BE2C (cell line): ENCODE results near the gene PCDHA7.

Source experiments
- DNase-seq: peaks from one replicate; pipeline ENCODE4 v3.0.0-alpha.2; 2020
- H3K27me3 ChIP-seq: fragments of 250-450 bp; sonication (Bioruptor Pico); 2 replicates; pipeline ENCODE4 v1.5.1; 2020; ENCODE audit warnings: mild to moderate bottlenecking
- H3K36me3 ChIP-seq: fragments of 250-450 bp; sonication (Bioruptor Pico); 2 replicates; pipeline ENCODE4 v1.5.1; 2020; ENCODE audit warnings: mild to moderate bottlenecking
- H3K4me1 ChIP-seq: fragments of 250-450 bp; sonication (Bioruptor Pico); 2 replicates; pipeline ENCODE4 v1.5.1; 2020
- H3K4me3 ChIP-seq: 2 replicates; pipeline ENCODE4 v1.5.1; 2011; ENCODE audit warnings: low read depth, low read length
- H3K9me3 ChIP-seq: fragments of 250-450 bp; sonication (Bioruptor Pico); 2 replicates; pipeline ENCODE4 v1.5.1; 2020
- TF ChIP-seq, protein P1 (sequence below): IDR thresholded peaks from 2 replicates; pipeline ENCODE4 v1.5.1; 2012; ENCODE audit warnings: mild to moderate bottlenecking, low read depth, low read length

Gene PCDHA7

DNA sequence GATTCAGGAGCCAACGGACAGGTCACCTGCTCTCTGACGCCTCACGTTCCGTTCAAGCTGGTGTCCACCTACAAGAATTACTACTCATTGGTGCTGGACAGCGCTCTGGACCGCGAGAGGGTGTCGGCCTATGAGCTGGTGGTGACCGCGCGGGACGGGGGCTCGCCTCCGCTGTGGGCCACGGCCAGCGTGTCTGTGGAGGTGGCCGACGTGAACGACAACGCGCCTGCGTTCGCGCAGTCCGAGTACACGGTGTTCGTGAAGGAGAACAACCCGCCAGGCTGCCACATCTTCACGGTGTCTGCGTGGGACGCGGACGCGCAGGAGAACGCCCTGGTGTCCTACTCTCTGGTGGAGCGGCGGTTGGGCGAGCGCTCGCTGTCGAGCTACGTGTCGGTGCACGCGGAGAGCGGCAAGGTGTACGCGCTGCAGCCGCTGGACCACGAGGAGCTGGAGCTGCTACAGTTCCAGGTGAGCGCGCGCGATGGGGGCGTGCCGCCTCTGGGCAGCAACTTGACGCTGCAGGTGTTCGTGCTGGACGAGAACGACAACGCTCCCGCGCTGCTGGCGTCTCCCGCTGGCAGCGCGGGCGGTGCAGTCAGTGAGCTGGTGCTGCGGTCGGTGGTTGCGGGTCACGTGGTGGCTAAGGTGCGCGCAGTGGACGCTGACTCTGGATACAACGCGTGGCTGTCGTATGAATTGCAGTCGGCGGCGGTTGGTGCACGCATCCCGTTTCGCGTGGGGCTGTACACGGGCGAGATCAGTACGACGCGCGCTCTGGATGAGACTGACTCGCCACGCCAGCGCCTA lies 23.3 kb downstream of the PCDHA7 start:
- H3K27me3 ChIP-seq, result no peaks in the 10 kb centered on the region
- no peaks in the 10 kb centered on the region; the same call in 1 of the 2 replicates for H3K36me3 ChIP-seq
- H3K4me3 ChIP-seq, result no peak overlapping the region
- no peaks in the 10 kb centered on the region; the same call in 1 of the 2 replicates for H3K9me3 ChIP-seq
- H3K4me1 ChIP-seq, result no peaks in the 10 kb centered on the region
- DNase-seq, result no peak
- TF ChIP-seq, protein P1, sequence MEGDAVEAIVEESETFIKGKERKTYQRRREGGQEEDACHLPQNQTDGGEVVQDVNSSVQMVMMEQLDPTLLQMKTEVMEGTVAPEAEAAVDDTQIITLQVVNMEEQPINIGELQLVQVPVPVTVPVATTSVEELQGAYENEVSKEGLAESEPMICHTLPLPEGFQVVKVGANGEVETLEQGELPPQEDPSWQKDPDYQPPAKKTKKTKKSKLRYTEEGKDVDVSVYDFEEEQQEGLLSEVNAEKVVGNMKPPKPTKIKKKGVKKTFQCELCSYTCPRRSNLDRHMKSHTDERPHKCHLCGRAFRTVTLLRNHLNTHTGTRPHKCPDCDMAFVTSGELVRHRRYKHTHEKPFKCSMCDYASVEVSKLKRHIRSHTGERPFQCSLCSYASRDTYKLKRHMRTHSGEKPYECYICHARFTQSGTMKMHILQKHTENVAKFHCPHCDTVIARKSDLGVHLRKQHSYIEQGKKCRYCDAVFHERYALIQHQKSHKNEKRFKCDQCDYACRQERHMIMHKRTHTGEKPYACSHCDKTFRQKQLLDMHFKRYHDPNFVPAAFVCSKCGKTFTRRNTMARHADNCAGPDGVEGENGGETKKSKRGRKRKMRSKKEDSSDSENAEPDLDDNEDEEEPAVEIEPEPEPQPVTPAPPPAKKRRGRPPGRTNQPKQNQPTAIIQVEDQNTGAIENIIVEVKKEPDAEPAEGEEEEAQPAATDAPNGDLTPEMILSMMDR, result no peak

DNA sequence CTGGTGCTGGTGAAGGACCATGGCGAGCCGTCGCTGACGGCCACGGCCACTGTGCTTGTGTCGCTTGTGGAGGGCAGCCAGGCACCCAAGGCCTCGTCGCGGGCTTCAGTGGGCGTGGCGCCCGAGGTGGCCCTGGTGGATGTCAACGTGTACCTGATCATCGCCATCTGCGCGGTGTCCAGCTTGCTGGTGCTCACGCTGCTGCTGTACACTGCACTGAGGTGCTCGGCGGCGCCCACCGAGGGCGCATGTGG lies 23.8 kb downstream of the PCDHA7 start:
- Histone ChIP-seq H3K4me3 (no peak overlapping the region), H3K27me3 (no peaks in the 10 kb centered on the region), H3K4me1 (no peaks in the 10 kb centered on the region), H3K9me3 (no peaks in the 10 kb centered on the region; the same call in 1 of the 2 replicates), H3K36me3 (no peaks in the 10 kb centered on the region; the same call in none of the 2 replicates)
- DNase-seq, result no peak
- TF ChIP-seq, protein P1, result no peak

DNA sequence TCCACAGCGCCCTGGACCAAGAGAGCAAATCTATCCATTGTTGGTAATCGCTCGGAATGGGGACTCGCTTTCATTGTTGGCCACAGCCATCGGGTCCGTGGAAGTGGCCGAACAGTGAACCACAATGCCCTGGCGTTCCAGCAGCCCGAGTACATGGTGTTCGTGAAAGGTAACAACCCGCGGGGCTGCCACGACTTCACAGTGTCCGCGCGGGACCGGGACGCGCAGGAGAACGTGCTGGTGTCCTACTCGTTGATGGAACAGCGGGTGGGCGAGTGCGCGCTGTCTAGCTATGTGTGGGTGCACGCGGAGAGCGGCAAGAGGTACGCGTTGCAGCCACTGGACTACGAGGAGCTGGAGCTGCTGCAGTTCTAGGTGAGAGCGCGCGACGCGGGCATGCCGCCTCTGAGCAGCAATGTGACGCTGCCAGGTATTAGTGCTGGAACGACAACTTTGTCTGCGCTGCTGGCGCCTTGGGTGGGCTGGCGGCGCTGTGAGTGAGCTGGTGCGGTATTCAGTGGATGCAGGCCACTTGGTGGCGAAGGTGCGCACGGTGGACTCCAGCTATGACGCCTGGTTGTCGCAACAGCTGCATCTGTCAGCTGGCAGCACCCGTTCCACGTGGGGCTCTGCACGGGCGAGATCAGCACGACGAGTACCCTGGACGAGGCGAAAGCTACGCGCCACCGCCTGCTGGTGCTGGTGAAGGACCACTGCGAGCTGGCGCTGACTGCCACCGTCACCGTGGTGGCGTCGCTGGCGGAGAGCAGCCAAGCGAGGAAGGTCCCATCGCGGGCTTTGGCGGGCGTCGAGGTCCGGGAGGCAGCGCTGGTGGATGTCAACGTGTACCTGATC lies 28.6 kb downstream of the PCDHA7 start:
- no peaks in the 10 kb centered on the region; the same call in 1 of the 2 replicates for H3K9me3 ChIP-seq
- H3K27me3 ChIP-seq, result no peaks in the 10 kb centered on the region
- no peaks in the 10 kb centered on the region for H3K4me1 ChIP-seq
- H3K36me3 ChIP-seq, result no peaks in the 10 kb centered on the region; the same call in none of the 2 replicates
- no peak for DNase-seq
- TF ChIP-seq, protein P1, result no peak
- H3K4me3 ChIP-seq, result no peak overlapping the region

DNA sequence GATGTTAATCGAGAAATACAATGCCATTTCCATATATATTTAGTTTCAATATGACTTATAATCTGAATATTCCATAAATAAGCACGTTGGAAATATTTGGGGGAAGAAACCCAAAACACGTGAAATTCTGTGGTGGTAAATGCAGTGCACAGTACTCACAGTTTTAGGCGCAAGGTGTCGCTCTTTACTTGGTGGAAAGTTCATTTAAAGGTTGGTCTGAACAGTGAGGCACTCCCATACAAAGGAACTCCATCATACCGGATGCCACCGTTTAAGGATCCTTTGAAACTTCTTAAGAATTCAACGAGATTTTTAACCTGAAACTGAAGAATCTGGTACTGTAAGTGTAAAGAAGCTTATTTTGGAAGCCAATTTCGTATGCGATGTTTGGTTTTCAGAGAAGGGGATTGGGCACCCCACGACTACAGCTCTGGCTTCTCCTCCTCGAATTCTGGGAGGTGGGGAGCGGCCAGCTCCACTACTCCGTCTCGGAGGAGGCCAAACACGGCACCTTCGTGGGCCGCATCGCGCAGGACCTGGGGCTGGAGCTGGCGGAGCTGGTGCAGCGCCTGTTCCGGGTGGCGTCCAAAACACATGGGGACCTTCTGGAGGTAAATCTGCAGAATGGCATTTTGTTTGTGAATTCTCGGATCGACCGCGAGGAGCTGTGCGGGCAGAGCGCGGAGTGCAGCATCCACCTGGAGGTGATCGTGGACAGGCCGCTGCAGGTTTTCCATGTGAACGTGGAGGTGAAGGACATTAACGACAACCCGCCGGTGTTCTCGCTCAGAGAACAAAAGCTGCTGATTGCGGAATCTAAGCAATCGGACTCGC lies 34.9 kb downstream of the PCDHA7 start, which contains the start of gene PCDHA11:
PCDHA11 (plus strand) TSS at position 237 of the 834 bp plus-strand sequence; CDS start at position 384, 147 bp downstream.
- peaks cover 3% of the 10 kb centered on the region for H3K36me3 ChIP-seq
- no peaks in the 10 kb centered on the region for H3K9me3 ChIP-seq
- DNase-seq, result peak; percentile 55
- no peaks in the 10 kb centered on the region for H3K4me1 ChIP-seq
- H3K4me3 ChIP-seq, result peak within 1 kb of the TSS; percentile 66
- TF ChIP-seq, protein P1, result peak; percentile 72
- no peaks in the 10 kb centered on the region for H3K27me3 ChIP-seq

DNA sequence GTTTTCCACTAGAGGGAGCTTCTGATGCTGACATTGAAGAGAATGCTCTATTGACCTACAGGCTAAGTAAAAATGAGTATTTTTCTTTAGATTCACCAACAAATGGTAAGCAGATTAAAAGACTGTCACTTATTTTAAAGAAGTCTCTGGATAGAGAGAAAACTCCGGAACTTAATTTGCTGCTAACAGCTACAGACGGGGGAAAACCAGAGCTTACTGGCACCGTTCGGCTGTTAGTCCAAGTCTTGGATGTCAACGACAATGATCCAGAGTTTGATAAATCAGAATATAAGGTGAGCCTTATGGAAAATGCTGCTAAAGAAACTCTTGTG lies 35.5 kb downstream of the PCDHA7 start:
- no peak for DNase-seq
- H3K36me3 ChIP-seq, result peaks cover 3% of the 10 kb centered on the region
- H3K4me1 ChIP-seq, result no peaks in the 10 kb centered on the region
- TF ChIP-seq, protein P1, result peak; percentile 73
- peak overlapping the region; percentile 66 for H3K4me3 ChIP-seq
- no peaks in the 10 kb centered on the region for H3K9me3 ChIP-seq
- H3K27me3 ChIP-seq, result no peaks in the 10 kb centered on the region
